H9 (cell line): Measurements from ENCODE around the gene NXPH4. TPM values are rescaled to one million over a fixed set of nuclear protein-coding genes. Genes with fewer than 3 reads are reported as not detected.

Experiments
- DNase-seq: peaks from one replicate; pipeline ENCODE4 v3.0.0-alpha.2; 2017
- H2AFZ ChIP-seq: one replicate; pipeline ENCODE4 v1.6.1; 2013; ENCODE audit warnings: mild to moderate bottlenecking, low read length, control low read depth, moderate library complexity
- H2AK5ac ChIP-seq: 2 replicates; pipeline ENCODE4 v1.6.1; 2013; ENCODE audit warnings: low read length, control low read depth, mixed read lengths; ENCODE audit not compliant: insufficient read length
- H2BK120ac ChIP-seq: one replicate; pipeline ENCODE4 v1.6.1; 2013; ENCODE audit warnings: low read depth, mild to moderate bottlenecking, low read length, control low read depth, inconsistent platforms; ENCODE audit not compliant: poor library complexity, severe bottlenecking
- H2BK12ac ChIP-seq: 2 replicates; pipeline ENCODE4 v1.6.1; 2013; ENCODE audit warnings: low read length, control low read depth, mixed read lengths, low read depth; ENCODE audit not compliant: insufficient read length
- H2BK15ac ChIP-seq: 2 replicates; pipeline ENCODE4 v1.6.1; 2013; ENCODE audit warnings: low read depth, low read length, control low read depth
- H2BK20ac ChIP-seq: one replicate; pipeline ENCODE4 v1.6.1; 2013; ENCODE audit warnings: low read depth, mild to moderate bottlenecking, low read length, control low read depth, inconsistent platforms; ENCODE audit not compliant: poor library complexity, severe bottlenecking
- H2BK5ac ChIP-seq: 2 replicates; pipeline ENCODE4 v1.6.1; 2013; ENCODE audit warnings: low read length, control low read depth, mixed read lengths; ENCODE audit not compliant: insufficient read length
- H3K14ac ChIP-seq: 2 replicates; pipeline ENCODE4 v1.6.1; 2013; ENCODE audit warnings: low read length, control low read depth; ENCODE audit not compliant: insufficient read depth
- H3K18ac ChIP-seq: 2 replicates; pipeline ENCODE4 v1.6.1; 2013; ENCODE audit warnings: low read depth, mild to moderate bottlenecking, mixed read lengths, low read length, control low read depth; ENCODE audit not compliant: insufficient read length
- H3K23ac ChIP-seq: 2 replicates; pipeline ENCODE4 v1.6.1; 2013; ENCODE audit warnings: low read length, control low read depth, mixed read lengths, low read depth; ENCODE audit not compliant: insufficient read length
- H3K23me2 ChIP-seq: 2 replicates; pipeline ENCODE4 v1.6.1; 2013; ENCODE audit warnings: low read depth, mild to moderate bottlenecking, mixed read lengths, low read length, control low read depth; ENCODE audit not compliant: insufficient read length, poor library complexity, severe bottlenecking
- H3K27ac ChIP-seq: 2 replicates; pipeline ENCODE4 v1.5.1; 2013; ENCODE audit warnings: low read length, control low read depth, mixed read lengths, low read depth; ENCODE audit not compliant: insufficient read length
- H3K27me3 ChIP-seq: 2 replicates; pipeline ENCODE4 v1.6.1; 2013; ENCODE audit warnings: low read length, control low read depth, inconsistent platforms; ENCODE audit not compliant: insufficient read depth
- H3K4ac ChIP-seq: 2 replicates; pipeline ENCODE4 v1.6.1; 2013; ENCODE audit warnings: low read depth, mild to moderate bottlenecking, control low read depth, inconsistent platforms, low read length, moderate library complexity
- H3K4me1 ChIP-seq: 2 replicates; pipeline ENCODE4 v1.6.1; 2013; ENCODE audit warnings: low read length, control low read depth, inconsistent platforms; ENCODE audit not compliant: insufficient read depth
- H3K4me2 ChIP-seq: 2 replicates; pipeline ENCODE4 v1.6.1; 2013; ENCODE audit warnings: low read length, control low read depth, mixed read lengths; ENCODE audit not compliant: insufficient read length, insufficient read depth
- H3K56ac ChIP-seq: 2 replicates; pipeline ENCODE4 v1.6.1; 2013; ENCODE audit warnings: low read depth, mild to moderate bottlenecking, mixed read lengths, low read length, control low read depth; ENCODE audit not compliant: insufficient read length
- H3K79me1 ChIP-seq: 2 replicates; pipeline ENCODE4 v1.6.1; 2013; ENCODE audit warnings: low read depth, mild to moderate bottlenecking, moderate library complexity, low read length, control low read depth, inconsistent platforms; ENCODE audit not compliant: insufficient read depth, poor library complexity, severe bottlenecking
- H3K79me2 ChIP-seq: 2 replicates; pipeline ENCODE4 v1.6.1; 2013; ENCODE audit warnings: low read length, control low read depth, inconsistent platforms; ENCODE audit not compliant: insufficient read depth
- H3K9ac ChIP-seq: 2 replicates; pipeline ENCODE4 v1.6.1; 2013; ENCODE audit warnings: low read length, control low read depth, mixed read lengths; ENCODE audit not compliant: insufficient read length; ENCODE audit errors: extremely low read depth
- H3K9me3 ChIP-seq: one replicate; pipeline ENCODE4 v1.6.1; 2013; ENCODE audit warnings: low read depth, low read length, inconsistent platforms; ENCODE audit not compliant: control insufficient read depth
- H3T11ph ChIP-seq: one replicate; pipeline ENCODE4 v1.6.1; 2013; ENCODE audit warnings: mild to moderate bottlenecking, low read length, control low read depth, inconsistent platforms
- H4K20me1 ChIP-seq: one replicate; pipeline ENCODE4 v1.6.1; 2013; ENCODE audit not compliant: control insufficient read depth, insufficient read length, insufficient read depth
- H4K5ac ChIP-seq: 2 replicates; pipeline ENCODE4 v1.6.1; 2013; ENCODE audit warnings: low read depth, mild to moderate bottlenecking, mixed read lengths, low read length, control low read depth; ENCODE audit not compliant: insufficient read length
- H4K8ac ChIP-seq: replicated peaks from 2 replicates; pipeline ENCODE4 v1.6.1; 2013; ENCODE audit warnings: low read length, control low read depth, mixed read lengths, low read depth; ENCODE audit not compliant: insufficient read length
- H4K91ac ChIP-seq: 2 replicates; pipeline ENCODE4 v1.6.1; 2013; ENCODE audit warnings: low read depth, mild to moderate bottlenecking, moderate library complexity, mixed read lengths, low read length, control low read depth; ENCODE audit not compliant: insufficient read length
- H3K27ac Mint-ChIP-seq, 3 experiments: 2 replicates in 2 of 3; 3 replicates in 1 of 3; pipeline ENCODE4 v1.8.0; 2020 to 2021; ENCODE audit warnings: mixed read lengths in 3 of 3, mild to moderate bottlenecking in 1 of 3, moderate library complexity in 1 of 3
- H3K27me3 Mint-ChIP-seq: 2 replicates; pipeline ENCODE4 v1.8.0; 2021; ENCODE audit warnings: low read depth, mild to moderate bottlenecking, moderate library complexity, mixed read lengths
- H3K36me3 Mint-ChIP-seq, 3 experiments: 2 replicates in 2 of 3; 3 replicates in 1 of 3; pipeline ENCODE4 v1.8.0; 2020 to 2021; ENCODE audit warnings: low read depth in 3 of 3, mixed read lengths in 3 of 3; ENCODE audit not compliant: insufficient read depth in 1 of 3
- H3K4me1 Mint-ChIP-seq, 2 experiments: 2 replicates each; pipeline ENCODE4 v1.8.0; 2020; ENCODE audit warnings: mixed read lengths in 2 of 2
- H3K4me3 Mint-ChIP-seq, 2 experiments: 2 replicates in 1 of 2; 3 replicates in 1 of 2; pipeline ENCODE4 v1.8.0; 2020 to 2021; ENCODE audit warnings: mild to moderate bottlenecking in 2 of 2, mixed read lengths in 2 of 2, moderate library complexity in 1 of 2
- H3K9me3 Mint-ChIP-seq, 2 experiments: 2 replicates in 1 of 2; 3 replicates in 1 of 2; pipeline ENCODE4 v1.8.0; 2020; ENCODE audit warnings: mild to moderate bottlenecking in 2 of 2, mixed read lengths in 2 of 2, moderate library complexity in 1 of 2
- CTCF ChIP-seq: fragments of 200-600 bp; sonication (generic); conservative IDR thresholded peaks from 3 replicates; pipeline ENCODE4 v1.8.0; 2021; ENCODE audit warnings: antibody characterized with exemption, mild to moderate bottlenecking
- WGBS: extraction: QIAGEN DNeasy Blood & Tissue Kit; methylation state at CpG from one replicate; pipeline ENCODE4 v1.1.7; 2013; ENCODE audit warnings: missing lambda C conversion rate, low lambda C conversion rate, mixed read lengths; ENCODE audit not compliant: insufficient read length; ENCODE audit errors: extremely low coverage; 5-methylcytosine and 5-hydroxymethylcytosine counted together
- total RNA-seq: library from RNA; stranded (reverse); gene quantifications from 2 replicates; pipeline ENCODE4 v1.2.1, GENCODE V29; 2021

Gene NXPH4
- total RNA-seq, 1 experiment from 2014 or later = 2.1 TPM

GRCh38 chr12:57196956-57197355, 19.6 kb upstream of the NXPH4 start:
- Mint-ChIP-seq H3K4me3 (no peak overlapping the region), H3K9me3 (no peaks in the 10 kb centered on the region), H3K36me3 (peaks cover 54 to 97% (median 97%) of the 10 kb centered on the region in 3 experiments), H3K27me3 (no peaks in the 10 kb centered on the region), H3K27ac (no peak overlapping the region; a peak in 1 of 7 replicates), H3K4me1 (no peaks in the 10 kb centered on the region)
- no peak overlapping the region for H3K9ac ChIP-seq
- H4K8ac ChIP-seq = no peak overlapping the region
- H2BK12ac ChIP-seq = no peak overlapping the region
- no peak overlapping the region for H2AFZ ChIP-seq
- no peak for DNase-seq
- H3K9me3 ChIP-seq = no peaks in the 10 kb centered on the region
- no peaks in the 10 kb centered on the region for H3K4me1 ChIP-seq
- no peak overlapping the region for H3K18ac ChIP-seq
- H3K4me2 ChIP-seq = no peak overlapping the region
- H2AK5ac ChIP-seq = no peak overlapping the region
- no peak for TF ChIP-seq CTCF
- no peak overlapping the region for H3T11ph ChIP-seq
- H3K27me3 ChIP-seq = no peaks in the 10 kb centered on the region
- no peaks in the 10 kb centered on the region for H3K23me2 ChIP-seq
- H4K5ac ChIP-seq = no peak overlapping the region
- no peak overlapping the region for H2BK5ac ChIP-seq
- H3K27ac ChIP-seq = no peak overlapping the region
- H2BK20ac ChIP-seq = no peak overlapping the region
- H4K91ac ChIP-seq = no peak overlapping the region
- no peak overlapping the region for H2BK15ac ChIP-seq
- H3K56ac ChIP-seq = no peak overlapping the region
- no CpG with 5 or more reads among the region's 22 CpGs for WGBS
- H3K14ac ChIP-seq = no peak overlapping the region
- no peak overlapping the region for H2BK120ac ChIP-seq
- no peaks in the 10 kb centered on the region for H3K79me1 ChIP-seq
- H3K4ac ChIP-seq = no peak overlapping the region
- H3K79me2 ChIP-seq = no peaks in the 10 kb centered on the region
- H4K20me1 ChIP-seq = no peaks in the 10 kb centered on the region
- H3K23ac ChIP-seq = no peak overlapping the region
